GM21528 (cell line): ENCODE measurements around the gene CMSS1.
"Not testable (repeated sequence)": the region's sequence is repeated elsewhere in the genome, so short reads cannot be mapped to it uniquely, and the experiment has no call there.

Experiments
- ATAC-seq: cut with Tn5 transposase; IDR thresholded peaks from one replicate; pipeline ENCODE4 v1.9.1; 2021; ENCODE audit warnings: mild to moderate bottlenecking, moderate library complexity; ENCODE audit not compliant: unreplicated experiment, low FRiP score

CMSS1 gene

GRCh38 chr3:100197876-100198275 is 380.2 kb downstream of the CMSS1 start:
- ATAC-seq = no peak

DNA sequence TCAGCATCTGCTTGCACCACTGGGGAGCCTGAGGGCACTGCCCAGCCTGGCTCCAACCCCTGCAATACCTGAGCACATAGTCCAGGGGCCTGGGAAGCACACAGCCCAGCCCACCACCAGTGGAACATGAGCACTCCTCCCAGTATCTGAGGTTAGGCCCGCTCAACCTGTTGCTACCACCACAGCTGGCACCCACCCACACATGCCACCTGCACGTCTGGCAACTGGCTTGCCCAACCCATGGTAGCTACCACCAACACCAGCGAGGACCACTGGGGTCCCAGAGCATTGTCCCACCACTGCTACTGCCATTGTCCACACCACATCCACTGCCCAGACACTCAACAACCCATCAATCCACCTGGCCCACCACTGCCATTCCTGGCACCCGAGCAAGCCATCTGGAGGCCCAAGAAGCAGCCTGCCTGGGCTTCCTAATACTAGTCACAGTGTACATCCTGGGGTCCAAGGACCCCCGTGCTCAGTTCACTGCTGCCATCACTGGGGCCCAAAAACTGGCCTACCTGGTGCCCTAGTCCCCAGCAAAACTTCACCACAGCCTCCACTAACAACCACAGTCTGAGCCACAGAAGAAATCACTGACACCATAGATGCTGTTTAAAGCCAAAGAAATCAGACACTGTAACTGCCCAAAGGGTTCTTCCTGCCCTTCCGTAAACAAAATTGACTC is 381.1 kb downstream of the CMSS1 start:
- no peak for ATAC-seq

GRCh38 chr3:100205171-100205570 is 387.5 kb downstream of the CMSS1 start:
- no peak for ATAC-seq

DNA sequence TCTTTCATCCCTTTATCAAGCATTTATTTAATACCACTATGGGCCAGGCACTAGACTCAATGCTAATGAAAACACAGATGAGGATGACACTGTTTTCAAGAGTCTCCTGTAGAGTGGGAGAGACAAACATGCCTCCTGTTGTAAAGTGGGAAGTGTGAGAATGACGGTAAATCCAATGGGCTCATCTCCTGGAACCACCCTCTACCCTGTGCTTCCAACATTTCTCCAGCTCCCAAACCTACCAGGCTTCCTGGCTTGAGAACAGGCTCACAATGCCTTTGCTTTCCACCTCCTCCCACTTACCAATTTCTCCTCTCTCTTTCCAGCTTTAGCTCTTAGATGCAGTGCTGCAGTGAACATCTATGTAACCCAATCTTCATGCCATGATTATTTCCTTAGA is 389.0 kb downstream of the CMSS1 start:
- ATAC-seq = no peak

DNA sequence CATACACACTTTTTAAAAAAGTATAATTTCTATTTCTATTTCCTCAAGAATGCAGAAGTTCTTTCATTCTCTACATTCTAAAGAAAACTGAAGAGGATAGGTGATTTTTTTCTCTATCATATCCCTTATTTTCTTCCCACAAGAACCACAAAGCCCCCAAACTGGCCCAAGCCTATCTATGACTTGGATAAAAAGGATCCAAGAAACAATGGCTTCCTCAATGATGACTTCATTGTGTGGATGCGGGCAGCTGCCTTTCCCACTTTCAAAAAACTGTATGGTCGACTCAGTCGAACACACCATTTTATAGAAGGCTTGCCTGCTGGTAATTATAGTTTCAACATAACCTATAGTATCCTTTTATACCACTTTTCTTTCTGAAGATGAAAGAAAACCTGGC is 390.2 kb downstream of the CMSS1 start:
- ATAC-seq = no peak

DNA sequence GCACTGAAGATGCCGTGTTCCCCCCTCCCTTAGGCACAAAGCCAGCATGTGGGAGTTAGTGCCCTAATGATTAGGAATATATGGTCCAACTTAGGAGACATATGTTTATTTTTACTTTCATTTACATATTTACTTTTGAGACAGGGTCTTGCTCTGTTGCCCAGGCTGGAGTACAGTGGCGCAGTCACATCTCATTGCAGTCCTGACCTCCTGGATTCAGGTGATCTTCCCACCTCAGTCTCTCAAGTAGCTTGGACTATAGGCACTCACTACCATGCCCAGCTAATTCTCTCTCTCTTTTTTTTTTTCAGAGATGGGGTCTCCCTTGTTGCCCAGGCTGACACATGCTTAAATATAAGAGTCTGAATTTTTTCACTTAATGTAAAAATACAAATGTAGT is 391.5 kb downstream of the CMSS1 start:
- ATAC-seq = no peak

GRCh38 chr3:100209948-100210771 is 392.5 kb downstream of the CMSS1 start:
- peak; percentile 88 for ATAC-seq

- no peak for ATAC-seq
Observed at GRCh38 chr3:100210772-100211135, 393.1 kb downstream of the CMSS1 start.

GRCh38 chr3:100213891-100214573 is 396.4 kb downstream of the CMSS1 start:
- ATAC-seq = no peak

DNA sequence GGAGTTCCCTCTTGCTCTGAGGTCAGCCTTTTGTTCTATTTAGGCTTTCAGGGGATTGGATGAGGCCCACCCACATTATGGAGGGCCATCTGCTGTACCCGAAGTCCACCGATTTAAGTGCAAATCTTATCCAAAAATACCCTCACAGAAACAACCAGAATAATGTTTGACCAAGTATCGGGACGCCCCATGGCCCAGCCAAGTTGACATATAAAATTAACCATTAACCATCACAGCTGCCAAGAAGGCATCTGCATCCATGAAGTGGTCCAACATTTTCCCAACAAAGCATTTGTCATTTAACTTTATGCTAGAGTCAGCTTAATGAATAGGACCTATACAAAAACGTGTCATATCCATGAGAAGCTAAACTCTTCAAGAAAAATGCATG is 396.9 kb downstream of the CMSS1 start:
- ATAC-seq = no peak

DNA sequence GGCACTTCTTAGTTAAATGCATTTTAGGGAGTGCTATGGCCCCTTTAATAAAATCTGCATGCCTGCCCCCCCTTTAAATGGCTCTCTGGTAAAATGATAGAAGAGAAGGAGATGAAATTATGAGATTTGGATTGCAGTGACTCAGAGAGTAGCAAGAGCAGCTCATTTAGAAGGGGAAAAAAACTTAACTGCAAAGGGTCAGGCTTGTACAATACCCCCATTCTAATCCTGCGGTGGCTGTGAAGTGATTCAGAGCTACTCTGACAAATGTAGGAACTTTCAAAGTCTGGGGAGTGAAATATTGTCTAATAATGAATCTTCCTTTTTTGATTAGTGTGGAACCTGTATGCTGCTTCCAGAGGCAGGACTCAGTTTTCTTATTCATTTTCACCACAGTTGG is 399.1 kb downstream of the CMSS1 start:
- ATAC-seq = no peak

GRCh38 chr3:100221159-100221558 is 403.5 kb downstream of the CMSS1 start:
- no peak for ATAC-seq

DNA sequence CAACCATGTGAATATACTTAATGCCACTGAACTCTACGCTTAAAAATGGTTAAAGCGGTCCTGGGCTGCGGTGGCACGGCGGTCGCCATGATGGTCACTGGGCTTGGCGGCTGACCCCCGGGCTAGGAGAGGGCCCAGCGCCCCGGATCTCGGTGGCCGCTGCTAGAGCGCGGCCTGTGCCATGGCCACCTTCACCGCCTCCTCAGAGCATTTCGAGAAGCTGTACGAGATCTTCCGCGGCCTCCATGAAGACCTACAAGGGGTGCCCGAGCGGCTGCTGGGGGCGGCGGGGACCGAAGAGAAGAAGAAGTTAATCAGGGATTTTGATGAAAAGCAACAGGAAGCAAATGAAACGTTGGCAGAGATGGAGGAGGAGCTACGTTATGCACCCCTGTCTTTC is 407.5 kb downstream of the CMSS1 start:
- ATAC-seq = no peak

GRCh38 chr3:100225883-100226282 is 408.2 kb downstream of the CMSS1 start:
- ATAC-seq = no peak

GRCh38 chr3:100226712-100227429 is 409.2 kb downstream of the CMSS1 start:
- no peak for ATAC-seq

DNA sequence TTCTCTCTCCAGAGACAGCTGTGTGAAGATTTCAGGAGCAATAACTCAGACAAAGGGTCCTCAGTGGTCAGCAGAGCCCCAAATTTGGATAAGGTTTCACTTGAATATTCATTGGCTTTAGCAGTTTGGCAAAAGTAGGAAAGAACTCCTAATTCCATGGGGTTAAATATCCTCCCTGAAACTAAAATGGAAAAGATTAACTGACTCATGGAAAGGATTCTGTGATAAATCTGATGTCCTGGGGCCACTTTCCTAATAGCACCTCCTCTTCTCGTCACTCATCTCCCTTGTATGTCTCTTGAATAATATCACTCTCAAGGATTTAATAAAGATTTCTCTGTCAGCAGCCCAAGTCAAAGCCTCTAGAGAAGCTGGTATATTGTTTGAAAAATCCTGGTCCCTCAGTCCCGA is 409.9 kb downstream of the CMSS1 start:
- no peak for ATAC-seq

- ATAC-seq = no peak
Observed at GRCh38 chr3:100228247-100228646, 410.6 kb downstream of the CMSS1 start.

DNA sequence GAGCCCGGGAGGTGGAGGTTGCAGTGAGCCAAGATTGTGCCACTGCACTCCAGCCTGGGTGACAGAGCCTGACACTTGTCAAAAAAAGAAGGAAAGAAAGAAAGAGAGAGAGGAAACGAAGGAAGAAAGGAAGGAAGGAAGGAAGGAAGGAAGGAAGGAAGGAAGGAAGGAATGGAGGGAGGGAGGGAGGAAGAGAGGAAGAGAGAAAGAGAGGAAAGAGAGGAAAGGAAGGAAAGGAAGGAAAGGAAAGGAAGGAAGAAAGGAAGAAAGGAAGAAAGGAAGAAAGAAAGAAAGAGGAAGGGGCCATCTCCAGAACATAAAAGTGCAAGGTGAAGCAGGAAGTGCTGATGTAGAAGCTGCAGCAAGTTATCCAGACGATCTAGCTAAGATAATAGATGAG is 411.5 kb downstream of the CMSS1 start:
- not testable (repeated sequence) for ATAC-seq

GRCh38 chr3:100230710-100231109 is 413.0 kb downstream of the CMSS1 start:
- no peak for ATAC-seq
